Upper lobe of left lung (tissue), 4 donors: ENCODE data around the gene ALAD.

Source experiments
- POLR2A ChIP-seq, 4 donors: fragments of 450-650 bp; IDR thresholded peaks; one replicate each; pipeline ENCODE4 v1.5.1; 2016 to 2017; ENCODE audit warnings: antibody characterized with exemption in 4 of 4, mild to moderate bottlenecking in 2 of 4
- POLR2AphosphoS5 ChIP-seq, 2 donors: sonication (generic); formaldehyde crosslinking; IDR thresholded peaks; one replicate each; pipeline ENCODE4 v1.5.1; 2017; ENCODE audit warnings: antibody characterized with exemption in 2 of 2
- TF ChIP-seq, protein P1 (sequence below), 6 experiments: fragments of 450-650 bp in 4 of 6; fragments of 200-600 bp in 2 of 6; sonication (generic) in 2 of 6; IDR thresholded peaks; one replicate each; pipeline ENCODE4 v1.5.1; 2016 to 2019; ENCODE audit warnings: antibody characterized with exemption in 6 of 6

DNA sequence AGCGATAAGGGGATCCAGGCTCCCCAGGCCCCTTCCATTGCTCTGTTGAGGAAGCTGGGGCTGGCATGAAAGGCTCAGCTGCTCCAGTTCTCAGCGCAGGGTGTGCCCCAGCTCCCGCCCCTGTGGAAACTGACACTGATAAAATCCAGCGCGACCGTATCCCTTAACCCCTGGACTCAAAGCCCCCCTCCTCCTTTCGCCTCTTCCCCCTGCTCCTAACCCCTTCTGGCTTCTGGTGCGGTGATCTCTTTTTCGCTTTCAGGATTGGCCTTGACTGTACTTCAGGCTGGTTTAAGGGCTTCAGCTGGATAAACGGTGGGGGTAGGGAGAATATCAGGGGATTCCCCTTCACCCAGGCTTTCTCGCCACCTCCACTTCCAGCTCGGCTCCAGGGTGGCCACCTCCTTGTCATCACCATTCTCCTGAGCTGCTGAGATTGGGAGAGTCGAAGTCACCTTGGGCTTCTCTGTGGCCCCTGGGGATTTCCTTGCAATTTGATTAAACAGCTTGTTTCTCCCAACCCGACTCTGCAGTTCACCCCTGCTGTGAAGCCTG is 50.9 kb downstream of the ALAD start:
- TF ChIP-seq, protein P1, sequence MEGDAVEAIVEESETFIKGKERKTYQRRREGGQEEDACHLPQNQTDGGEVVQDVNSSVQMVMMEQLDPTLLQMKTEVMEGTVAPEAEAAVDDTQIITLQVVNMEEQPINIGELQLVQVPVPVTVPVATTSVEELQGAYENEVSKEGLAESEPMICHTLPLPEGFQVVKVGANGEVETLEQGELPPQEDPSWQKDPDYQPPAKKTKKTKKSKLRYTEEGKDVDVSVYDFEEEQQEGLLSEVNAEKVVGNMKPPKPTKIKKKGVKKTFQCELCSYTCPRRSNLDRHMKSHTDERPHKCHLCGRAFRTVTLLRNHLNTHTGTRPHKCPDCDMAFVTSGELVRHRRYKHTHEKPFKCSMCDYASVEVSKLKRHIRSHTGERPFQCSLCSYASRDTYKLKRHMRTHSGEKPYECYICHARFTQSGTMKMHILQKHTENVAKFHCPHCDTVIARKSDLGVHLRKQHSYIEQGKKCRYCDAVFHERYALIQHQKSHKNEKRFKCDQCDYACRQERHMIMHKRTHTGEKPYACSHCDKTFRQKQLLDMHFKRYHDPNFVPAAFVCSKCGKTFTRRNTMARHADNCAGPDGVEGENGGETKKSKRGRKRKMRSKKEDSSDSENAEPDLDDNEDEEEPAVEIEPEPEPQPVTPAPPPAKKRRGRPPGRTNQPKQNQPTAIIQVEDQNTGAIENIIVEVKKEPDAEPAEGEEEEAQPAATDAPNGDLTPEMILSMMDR (IDR thresholded peaks at IDR 0.05): no peak
- TF ChIP-seq POLR2A (IDR thresholded peaks at IDR 0.05) (no peak), POLR2AphosphoS5 (IDR thresholded peaks at IDR 0.05) (no peak)
